GM12878 (cell line): ENCODE measurements around the gene THNSL1. TPM values are rescaled to one million over a fixed set of nuclear protein-coding genes. Genes with fewer than 3 reads are reported as not detected.

Experiments used
- ATAC-seq: fragments of 200-7000 bp; cut with Tn5 transposase; 3 replicates; pipeline ENCODE4 v1.9.1; 2020; ENCODE audit warnings: mild to moderate bottlenecking, moderate library complexity
- BruUV-seq: library from RNA; stranded (reverse); fragments of 400-500 nt; replicated peaks from 2 replicates; lab custom pipeline; 2021; lab: Mats Ljungman, UMichigan
- CTCF ChIA-PET: fragments of 300-600 bp; sonication (Branson Sonifier 250); formaldehyde crosslinking; extraction: SDS; loops from one replicate; lab custom pipeline; 2021; ENCODE audit warnings: inconsistent platforms; lab: Yijun Ruan, JAX
- POLR2A ChIA-PET: fragments of 350-600 bp; formaldehyde crosslinking; extraction: SDS; loops from one replicate; lab custom pipeline; 2021; ENCODE audit warnings: inconsistent platforms; lab: Charles Lee
- RAD21 ChIA-PET: fragments of 300-600 bp; sonication (Branson Sonifier 250); formaldehyde crosslinking; loops from one replicate; lab custom pipeline; 2023; ENCODE audit warnings: antibody characterized with exemption; ENCODE audit not compliant: unreplicated experiment; lab: Charles Lee
- SMC1A ChIA-PET: fragments of 300-600 bp; sonication (Branson Sonifier 250); formaldehyde crosslinking; loops from one replicate; lab custom pipeline; 2023; ENCODE audit not compliant: unreplicated experiment, uncharacterized antibody; lab: Charles Lee
- DNase-seq: peaks from one replicate; pipeline ENCODE4 v3.0.0-alpha.2; 2011; ENCODE audit warnings: low read depth, low spot score
- FAIRE-seq: peaks from 3 replicates; lab custom pipeline; 2011; peaks lifted over from hg19 to GRCh38; lab: Jason Lieb, UNC
- H2AFZ ChIP-seq: 2 replicates; pipeline ENCODE4 v1.6.0; 2011; ENCODE audit warnings: low read depth, low read length, control low read depth; ENCODE audit not compliant: control insufficient read depth
- H3K27ac ChIP-seq: 2 replicates; pipeline ENCODE4 v1.5.1; 2011; ENCODE audit warnings: control low read depth; ENCODE audit not compliant: control insufficient read depth, insufficient read depth
- H3K27me3 ChIP-seq, 2 experiments: replicated peaks in 1 of 2; 2 replicates each; pipeline versions ENCODE4 v1.6.0 to v1.6.1; 2011; ENCODE audit warnings: low read length in 1 of 2; ENCODE audit not compliant: control insufficient read depth in 2 of 2, insufficient read depth in 2 of 2
- H3K36me3 ChIP-seq, 2 experiments: 2 replicates each; pipeline ENCODE4 v1.5.1; 2011; ENCODE audit warnings: low read length in 1 of 2; ENCODE audit not compliant: control insufficient read depth in 2 of 2, insufficient read depth in 2 of 2
- H3K4me1 ChIP-seq: 2 replicates; pipeline ENCODE4 v1.6.1; 2011; ENCODE audit warnings: mild to moderate bottlenecking, low read length, moderate library complexity, mixed read lengths; ENCODE audit not compliant: control insufficient read depth, insufficient read depth
- H3K4me2 ChIP-seq: 2 replicates; pipeline ENCODE4 v1.6.0; 2011; ENCODE audit warnings: control low read depth; ENCODE audit not compliant: control insufficient read depth, insufficient read depth
- H3K4me3 ChIP-seq: fragments of 200-600 bp; sonication (generic); 2 replicates; pipeline ENCODE4 v1.5.1; 2016
- H3K79me2 ChIP-seq: 2 replicates; pipeline ENCODE4 v1.6.0; 2011; ENCODE audit warnings: low read length; ENCODE audit not compliant: control insufficient read depth, insufficient read depth
- H3K9ac ChIP-seq: 2 replicates; pipeline ENCODE4 v1.8.0; 2011; ENCODE audit warnings: low read length, control low read depth, mixed read lengths; ENCODE audit not compliant: control insufficient read depth, insufficient read depth
- H3K9me3 ChIP-seq: replicated peaks from 3 replicates; pipeline ENCODE4 v1.5.1; 2011; ENCODE audit warnings: mild to moderate bottlenecking, low read length; ENCODE audit not compliant: control insufficient read depth, insufficient read depth
- H4K20me1 ChIP-seq: 2 replicates; pipeline ENCODE4 v1.6.0; 2011; ENCODE audit not compliant: control insufficient read depth, insufficient read depth
- CHD4 ChIP-seq: fragments of 200-600 bp; sonication (generic); IDR thresholded peaks from 2 replicates; pipeline ENCODE4 v1.6.1; 2016; ENCODE audit warnings: mild to moderate bottlenecking
- CREB1 ChIP-seq: IDR thresholded peaks from 2 replicates; pipeline ENCODE4 v1.6.1; 2012; ENCODE audit warnings: low read depth, mild to moderate bottlenecking, inconsistent platforms
- CREM ChIP-seq: IDR thresholded peaks from 2 replicates; pipeline ENCODE4 v1.6.1; 2014; ENCODE audit warnings: antibody characterized with exemption, low read depth
- DPF2 ChIP-seq: fragments of 450-650 bp; IDR thresholded peaks from 2 replicates; pipeline ENCODE4 v1.6.1; 2017; ENCODE audit warnings: mild to moderate bottlenecking
- FOXK2 ChIP-seq: fragments of 450-650 bp; IDR thresholded peaks from 2 replicates; pipeline ENCODE4 v1.6.1; 2017; ENCODE audit warnings: mild to moderate bottlenecking, moderate library complexity
- KAT2A ChIP-seq: conservative IDR thresholded peaks from 2 replicates; pipeline ENCODE4 v1.6.1; 2011; ENCODE audit warnings: low read depth, low read length; ENCODE audit not compliant: control insufficient read depth
- KDM1A ChIP-seq: fragments of 200-600 bp; sonication (generic); IDR thresholded peaks from 2 replicates; pipeline ENCODE4 v1.6.1; 2016; ENCODE audit warnings: borderline replicate concordance
- NFIC ChIP-seq: IDR thresholded peaks from 2 replicates; pipeline ENCODE4 v1.6.1; 2012; ENCODE audit warnings: low read depth, mild to moderate bottlenecking, inconsistent platforms, low read length, moderate library complexity
- NFXL1 ChIP-seq: fragments of 450-650 bp; IDR thresholded peaks from 2 replicates; pipeline ENCODE4 v1.6.1; 2017; ENCODE audit warnings: antibody characterized with exemption, mild to moderate bottlenecking, borderline replicate concordance
- RB1 ChIP-seq: fragments of 450-650 bp; formaldehyde crosslinking; IDR thresholded peaks from 2 replicates; pipeline ENCODE4 v1.6.1; 2017; ENCODE audit warnings: mild to moderate bottlenecking, borderline replicate concordance
- SMAD5 ChIP-seq: IDR thresholded peaks from 2 replicates; pipeline ENCODE4 v1.6.1; 2016; ENCODE audit warnings: antibody characterized with exemption, low read depth
- SREBF2 ChIP-seq: IDR thresholded peaks from 2 replicates; pipeline ENCODE4 v1.6.1; 2012; ENCODE audit warnings: mild to moderate bottlenecking, low read length
- STAT3 ChIP-seq: IDR thresholded peaks from 2 replicates; pipeline ENCODE4 v1.6.1; 2011; ENCODE audit warnings: low read depth, low read length, improper control_type of control experiment
- SUZ12 ChIP-seq: fragments of 200-600 bp; sonication (generic); IDR thresholded peaks from one replicate; pipeline ENCODE4 v1.6.1; 2018; ENCODE audit warnings: antibody characterized with exemption, mild to moderate bottlenecking; ENCODE audit not compliant: unreplicated experiment
- WGBS: methylation state at CpG from one replicate; pipeline ENCODE4 v1.1.6; 2016; ENCODE audit warnings: low lambda C conversion rate; ENCODE audit not compliant: insufficient replicate concordance, insufficient coverage; ENCODE audit errors: missing lambda C conversion rate; 5-methylcytosine and 5-hydroxymethylcytosine counted together
- in situ Hi-C: fragments of 300-500 bp; cut with MboI; formaldehyde crosslinking; loops from 9 replicates; pipeline ENCODE4 v1.14.3; 2018; ENCODE audit warnings: mixed read lengths
- intact Hi-C: fragments of 100-400 bp; cut with micrococcal nuclease; formaldehyde crosslinking; loops from one replicate; pipeline ENCODE4 v1.14.2; 2022; ENCODE audit not compliant: unreplicated experiment
- polyA plus RNA-seq, 11 experiments: library from polyadenylated mRNA; depleted of rRNA in 4 of 11; unstranded in 6 of 11; stranded (reverse) in 5 of 11; fragments of >200 nt; fragmentation: Nextera tagmentation in 4 of 11; fragmentation: Illumina TruSeq in 1 of 11; extraction: Ambion mirVana in 4 of 11; extraction: Trizol in 1 of 11; gene quantifications; 1 replicate in 1 of 11; 2 replicates in 10 of 11; pipeline versions ENCODE4 v1.2.1 to v1.2.3, GENCODE V29; 2011 to 2016; ENCODE audit warnings: inconsistent platforms in 2 of 11, missing spikeins in 2 of 11, low read depth in 1 of 11
- total RNA-seq, 4 experiments: library from RNA; depleted of rRNA in 3 of 4; stranded (reverse); fragments of >200 nt in 3 of 4; fragmentation: Illumina TruSeq in 1 of 4; extraction: Trizol in 1 of 4; gene quantifications; 2 replicates each; pipeline versions ENCODE4 v1.2.1 to v1.2.3, GENCODE V29; 2013 to 2021
- TF ChIP-seq, protein P1 (sequence below): fragments of 450-650 bp; IDR thresholded peaks from 2 replicates; pipeline ENCODE4 v1.6.1; 2017; ENCODE audit warnings: mild to moderate bottlenecking, low read depth, inconsistent platforms; ENCODE audit not compliant: poor library complexity, severe bottlenecking
- TF ChIP-seq, protein P2 (sequence below): fragments of 450-650 bp; IDR thresholded peaks from 2 replicates; pipeline ENCODE4 v1.6.1; 2017; ENCODE audit warnings: antibody characterized with exemption, mild to moderate bottlenecking, moderate library complexity
- TF ChIP-seq, protein P3 (sequence below): fragments of 450-650 bp; IDR thresholded peaks from 2 replicates; pipeline ENCODE4 v1.6.1; 2017; ENCODE audit warnings: borderline replicate concordance
- TF ChIP-seq, protein P4 (sequence below): IDR thresholded peaks from 2 replicates; pipeline ENCODE4 v1.6.1; 2012; ENCODE audit warnings: low read depth, low read length, improper control_type of control experiment
- TF ChIP-seq, protein P5 (sequence below): IDR thresholded peaks from 2 replicates; pipeline ENCODE4 v1.6.1; 2012; ENCODE audit warnings: low read depth, low read length, improper control_type of control experiment

The THNSL1 gene
- total and polyA plus RNA-seq, 10 of the 15 experiments (the other 5 are each of a cell fraction or from before 2014, with no cell fraction given), result 4.2 to 17.5 (median 6.2) TPM

DNA sequence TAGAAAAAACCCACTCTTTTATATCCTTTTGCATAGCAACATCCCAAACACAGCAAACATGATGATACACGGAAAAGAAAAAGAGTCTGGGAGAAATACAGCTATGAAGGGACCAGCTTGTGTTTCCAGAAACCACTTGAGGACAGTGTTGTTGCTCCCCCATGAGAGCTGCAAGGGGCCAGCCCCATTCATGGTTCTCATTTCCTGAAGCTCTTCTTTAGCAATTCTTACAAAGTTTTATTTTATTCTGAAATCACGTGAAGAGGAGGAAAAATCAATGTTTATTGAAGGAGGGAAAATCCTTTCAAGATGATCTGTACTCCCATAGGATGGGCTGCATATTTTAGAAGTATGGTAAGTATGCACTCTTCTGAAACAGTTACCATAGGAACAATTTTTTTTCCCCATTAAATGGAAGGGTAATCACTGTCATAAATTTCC, 46.6 kb upstream of the THNSL1 start:
- no peaks in the 10 kb centered on the region for H3K4me1 ChIP-seq
- 23% methylated on average over 2 of the region's 2 CpGs for WGBS
- no TSS peak for BruUV-seq
- H3K4me3 ChIP-seq, result no peak overlapping the region
- H3K9me3 ChIP-seq, result no peaks in the 10 kb centered on the region
- no peaks in the 10 kb centered on the region for H3K79me2 ChIP-seq
- SMC1A ChIA-PET, result interaction anchor here (0.6 to 2.8 kb wide), 8 partner anchors 8 to 242 kb away, joined by 3 to 8 read pairs (median 4); no protein-coding TSS in a partner anchor
- RAD21 ChIA-PET, result no interaction called here
- no peak for FAIRE-seq
- TF ChIP-seq, protein P1, sequence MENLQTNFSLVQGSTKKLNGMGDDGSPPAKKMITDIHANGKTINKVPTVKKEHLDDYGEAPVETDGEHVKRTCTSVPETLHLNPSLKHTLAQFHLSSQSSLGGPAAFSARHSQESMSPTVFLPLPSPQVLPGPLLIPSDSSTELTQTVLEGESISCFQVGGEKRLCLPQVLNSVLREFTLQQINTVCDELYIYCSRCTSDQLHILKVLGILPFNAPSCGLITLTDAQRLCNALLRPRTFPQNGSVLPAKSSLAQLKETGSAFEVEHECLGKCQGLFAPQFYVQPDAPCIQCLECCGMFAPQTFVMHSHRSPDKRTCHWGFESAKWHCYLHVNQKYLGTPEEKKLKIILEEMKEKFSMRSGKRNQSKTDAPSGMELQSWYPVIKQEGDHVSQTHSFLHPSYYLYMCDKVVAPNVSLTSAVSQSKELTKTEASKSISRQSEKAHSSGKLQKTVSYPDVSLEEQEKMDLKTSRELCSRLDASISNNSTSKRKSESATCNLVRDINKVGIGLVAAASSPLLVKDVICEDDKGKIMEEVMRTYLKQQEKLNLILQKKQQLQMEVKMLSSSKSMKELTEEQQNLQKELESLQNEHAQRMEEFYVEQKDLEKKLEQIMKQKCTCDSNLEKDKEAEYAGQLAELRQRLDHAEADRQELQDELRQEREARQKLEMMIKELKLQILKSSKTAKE, result no peak
- no peak for TF ChIP-seq CREM
- no peak for TF ChIP-seq SUZ12
- no peak for TF ChIP-seq CREB1
- no peak for TF ChIP-seq DPF2
- no peak for TF ChIP-seq SMAD5
- no peak for TF ChIP-seq CHD4
- no peak for TF ChIP-seq NFIC
- TF ChIP-seq SREBF2, result no peak
- no peak for TF ChIP-seq NFXL1
- TF ChIP-seq STAT3, result no peak
- TF ChIP-seq, protein P2, sequence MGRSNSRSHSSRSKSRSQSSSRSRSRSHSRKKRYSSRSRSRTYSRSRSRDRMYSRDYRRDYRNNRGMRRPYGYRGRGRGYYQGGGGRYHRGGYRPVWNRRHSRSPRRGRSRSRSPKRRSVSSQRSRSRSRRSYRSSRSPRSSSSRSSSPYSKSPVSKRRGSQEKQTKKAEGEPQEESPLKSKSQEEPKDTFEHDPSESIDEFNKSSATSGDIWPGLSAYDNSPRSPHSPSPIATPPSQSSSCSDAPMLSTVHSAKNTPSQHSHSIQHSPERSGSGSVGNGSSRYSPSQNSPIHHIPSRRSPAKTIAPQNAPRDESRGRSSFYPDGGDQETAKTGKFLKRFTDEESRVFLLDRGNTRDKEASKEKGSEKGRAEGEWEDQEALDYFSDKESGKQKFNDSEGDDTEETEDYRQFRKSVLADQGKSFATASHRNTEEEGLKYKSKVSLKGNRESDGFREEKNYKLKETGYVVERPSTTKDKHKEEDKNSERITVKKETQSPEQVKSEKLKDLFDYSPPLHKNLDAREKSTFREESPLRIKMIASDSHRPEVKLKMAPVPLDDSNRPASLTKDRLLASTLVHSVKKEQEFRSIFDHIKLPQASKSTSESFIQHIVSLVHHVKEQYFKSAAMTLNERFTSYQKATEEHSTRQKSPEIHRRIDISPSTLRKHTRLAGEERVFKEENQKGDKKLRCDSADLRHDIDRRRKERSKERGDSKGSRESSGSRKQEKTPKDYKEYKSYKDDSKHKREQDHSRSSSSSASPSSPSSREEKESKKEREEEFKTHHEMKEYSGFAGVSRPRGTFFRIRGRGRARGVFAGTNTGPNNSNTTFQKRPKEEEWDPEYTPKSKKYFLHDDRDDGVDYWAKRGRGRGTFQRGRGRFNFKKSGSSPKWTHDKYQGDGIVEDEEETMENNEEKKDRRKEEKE, result no peak
- TF ChIP-seq KDM1A, result no peak
- TF ChIP-seq, protein P3, sequence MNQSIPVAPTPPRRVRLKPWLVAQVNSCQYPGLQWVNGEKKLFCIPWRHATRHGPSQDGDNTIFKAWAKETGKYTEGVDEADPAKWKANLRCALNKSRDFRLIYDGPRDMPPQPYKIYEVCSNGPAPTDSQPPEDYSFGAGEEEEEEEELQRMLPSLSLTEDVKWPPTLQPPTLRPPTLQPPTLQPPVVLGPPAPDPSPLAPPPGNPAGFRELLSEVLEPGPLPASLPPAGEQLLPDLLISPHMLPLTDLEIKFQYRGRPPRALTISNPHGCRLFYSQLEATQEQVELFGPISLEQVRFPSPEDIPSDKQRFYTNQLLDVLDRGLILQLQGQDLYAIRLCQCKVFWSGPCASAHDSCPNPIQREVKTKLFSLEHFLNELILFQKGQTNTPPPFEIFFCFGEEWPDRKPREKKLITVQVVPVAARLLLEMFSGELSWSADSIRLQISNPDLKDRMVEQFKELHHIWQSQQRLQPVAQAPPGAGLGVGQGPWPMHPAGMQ, result no peak
- TF ChIP-seq RB1, result no peak
- no peak for TF ChIP-seq FOXK2
- no peak for TF ChIP-seq KAT2A
- TF ChIP-seq, protein P4, sequence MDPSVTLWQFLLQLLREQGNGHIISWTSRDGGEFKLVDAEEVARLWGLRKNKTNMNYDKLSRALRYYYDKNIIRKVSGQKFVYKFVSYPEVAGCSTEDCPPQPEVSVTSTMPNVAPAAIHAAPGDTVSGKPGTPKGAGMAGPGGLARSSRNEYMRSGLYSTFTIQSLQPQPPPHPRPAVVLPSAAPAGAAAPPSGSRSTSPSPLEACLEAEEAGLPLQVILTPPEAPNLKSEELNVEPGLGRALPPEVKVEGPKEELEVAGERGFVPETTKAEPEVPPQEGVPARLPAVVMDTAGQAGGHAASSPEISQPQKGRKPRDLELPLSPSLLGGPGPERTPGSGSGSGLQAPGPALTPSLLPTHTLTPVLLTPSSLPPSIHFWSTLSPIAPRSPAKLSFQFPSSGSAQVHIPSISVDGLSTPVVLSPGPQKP, result no peak
- TF ChIP-seq, protein P5, sequence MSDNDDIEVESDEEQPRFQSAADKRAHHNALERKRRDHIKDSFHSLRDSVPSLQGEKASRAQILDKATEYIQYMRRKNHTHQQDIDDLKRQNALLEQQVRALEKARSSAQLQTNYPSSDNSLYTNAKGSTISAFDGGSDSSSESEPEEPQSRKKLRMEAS, result no peak
- no peak for DNase-seq
- H3K27ac ChIP-seq, result no peak overlapping the region
- no peak overlapping the region for H3K9ac ChIP-seq
- no peak overlapping the region for H2AFZ ChIP-seq
- H3K4me2 ChIP-seq, result no peak overlapping the region
- H4K20me1 ChIP-seq, result no peaks in the 10 kb centered on the region
- no peaks in the 10 kb centered on the region for H3K36me3 ChIP-seq
- CTCF ChIA-PET, result interaction anchor here (0.9 to 1.6 kb wide), 10 partner anchors 11 to 352 kb away, joined by 3 to 5 read pairs (median 3); no protein-coding TSS in a partner anchor
- in situ Hi-C loops (no loop called here), intact Hi-C loops (no loop called here)
- POLR2A ChIA-PET, result interaction anchor here (0.6 kb wide), 1 partner anchor 16 kb away, joined by 3 read pairs; no protein-coding TSS in a partner anchor
- no peaks in the 10 kb centered on the region for H3K27me3 ChIP-seq
- no peak for ATAC-seq
